Renal cortex interstitium (tissue), 11 donors: ENCODE measurements around the gene ZNF576. TPM values are rescaled to one million over a fixed set of nuclear protein-coding genes. Genes with fewer than 3 reads are reported as not detected.
A peak's percentile ranks its signal among the peaks of the same experiment; 100 is the strongest.
"Not testable (repeated sequence)": the region's sequence is repeated elsewhere in the genome, so short reads cannot be mapped to it uniquely, and the experiment has no call there.

Experiments used
- DNase-seq, 11 donors: peaks; one replicate each; pipeline ENCODE4 v3.0.0-alpha.2; 2013; ENCODE audit warnings: low read depth in 9 of 11, low spot score in 4 of 11; ENCODE audit errors: extremely low read depth in 1 of 11
- polyA plus RNA-seq, 3 donors: library from polyadenylated mRNA; unstranded; fragments of 120-200 nt; gene quantifications; one replicate each; pipeline ENCODE4 v1.2.1, GENCODE V29; 2013; ENCODE audit not compliant: insufficient read length in 3 of 3

ZNF576 gene
- polyA plus RNA-seq, 3 donors: 11.0 to 13.8 (median 13.3) TPM

DNA sequence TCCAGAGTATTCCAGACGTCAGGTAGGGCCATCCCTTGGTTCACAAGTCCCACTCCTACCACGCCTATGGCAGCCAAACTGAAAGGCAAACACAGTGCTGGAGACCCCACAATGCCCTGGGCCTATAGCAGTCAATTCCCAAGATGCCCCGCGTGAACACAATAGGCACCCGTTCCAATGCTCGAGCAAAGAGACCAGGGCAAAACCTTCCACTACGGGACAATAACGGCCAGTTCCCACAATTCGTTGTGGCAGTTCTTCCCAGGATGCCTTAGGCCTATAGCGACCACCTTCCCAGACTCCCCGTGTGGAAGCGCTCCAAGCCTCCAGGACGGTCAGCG, 22.5 kb downstream of the ZNF576 start:
- peak in 2 of 11 donors; percentile 44 to 66 for DNase-seq

DNA sequence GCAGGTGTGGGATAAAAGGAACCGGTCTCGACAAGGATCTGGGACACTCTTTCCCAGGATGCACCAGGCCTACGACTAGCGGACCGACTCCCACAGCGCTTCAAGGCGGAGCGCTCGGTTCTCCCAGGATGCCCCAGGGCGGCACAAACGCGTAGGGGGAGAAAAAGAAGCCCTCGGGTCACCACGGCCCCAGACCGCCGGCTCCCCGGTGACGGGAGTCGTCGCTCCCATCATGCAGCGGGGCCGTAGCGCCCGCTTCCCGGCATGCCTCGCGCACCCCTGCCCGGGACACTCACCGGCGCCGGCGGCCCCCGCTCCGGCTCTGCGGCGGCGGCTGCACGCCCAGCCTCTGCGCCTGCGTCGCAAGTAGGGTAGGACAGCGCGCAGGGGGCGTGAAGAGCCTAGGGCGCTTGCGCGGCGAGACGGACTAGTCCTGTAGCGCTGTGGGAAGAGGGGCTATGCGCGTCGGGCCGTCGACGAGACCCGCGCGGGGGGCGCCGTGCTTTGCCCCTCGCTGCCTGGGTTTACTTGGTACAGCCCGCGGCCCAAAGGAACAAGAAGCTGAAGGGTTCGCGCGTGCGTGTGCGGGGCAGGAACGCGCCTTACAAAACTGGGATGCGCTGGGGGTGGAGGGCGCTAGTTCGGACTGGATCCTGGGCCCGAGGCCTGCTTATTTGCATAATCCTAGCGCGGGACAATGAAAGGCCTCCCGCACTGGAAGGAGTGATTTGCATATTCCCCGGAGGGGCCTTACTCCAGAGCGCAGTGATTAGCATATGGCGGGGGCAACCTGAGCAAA, 23.1 kb downstream of the ZNF576 start, which contains the start of gene ZNF428:
TSS of gene ZNF428 (minus strand) at position 368 of the 799 bp plus-strand sequence. CDS start 5,325 bp downstream, outside the sequence.
- DNase-seq: peak; percentile 66 to 88 (median 86)

DNA sequence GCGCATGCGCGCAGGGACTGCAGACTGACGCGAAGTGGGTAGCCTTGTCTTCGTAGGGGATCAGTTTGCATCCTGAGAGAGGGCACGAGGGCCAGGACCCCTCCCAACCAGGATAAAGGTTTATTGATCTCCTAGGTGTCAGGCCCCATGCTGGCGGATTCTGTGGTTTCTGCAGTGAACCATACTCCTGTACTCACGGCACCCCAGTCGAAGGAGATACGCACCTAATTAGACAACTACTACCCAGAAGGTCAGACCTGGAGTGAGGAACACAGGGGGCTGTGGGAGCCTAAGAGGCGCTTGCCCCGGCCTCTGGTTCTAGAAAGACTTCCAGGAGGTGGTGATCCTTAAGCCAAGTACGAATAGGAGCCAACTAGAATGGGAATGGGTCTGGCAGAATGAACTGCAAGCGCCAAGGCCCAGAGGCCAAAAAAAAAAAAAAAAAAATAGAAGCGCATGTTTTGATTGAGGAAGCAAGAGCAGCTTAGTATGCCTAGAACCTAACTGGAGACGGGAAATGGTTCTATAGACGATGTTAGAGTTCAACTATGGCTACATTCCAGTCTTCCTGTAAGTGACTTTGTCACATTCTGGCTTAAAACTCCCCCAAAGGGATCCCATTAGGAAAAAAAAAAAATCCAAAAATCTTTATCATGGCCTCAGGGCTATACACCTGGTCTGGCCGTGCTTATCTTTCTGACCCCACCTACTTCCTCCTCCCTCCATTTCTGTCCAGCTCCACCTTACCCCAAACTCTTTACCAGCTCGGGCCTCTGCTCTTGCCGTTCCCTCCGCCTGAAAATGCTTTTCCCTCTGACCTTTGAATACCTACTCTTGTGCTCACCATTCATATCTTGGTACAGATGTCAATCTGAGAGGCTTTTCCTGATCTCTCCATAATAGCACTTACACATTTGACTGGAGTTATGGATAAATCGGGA, 23.9 kb downstream of the ZNF576 start:
- DNase-seq: no peak

DNA sequence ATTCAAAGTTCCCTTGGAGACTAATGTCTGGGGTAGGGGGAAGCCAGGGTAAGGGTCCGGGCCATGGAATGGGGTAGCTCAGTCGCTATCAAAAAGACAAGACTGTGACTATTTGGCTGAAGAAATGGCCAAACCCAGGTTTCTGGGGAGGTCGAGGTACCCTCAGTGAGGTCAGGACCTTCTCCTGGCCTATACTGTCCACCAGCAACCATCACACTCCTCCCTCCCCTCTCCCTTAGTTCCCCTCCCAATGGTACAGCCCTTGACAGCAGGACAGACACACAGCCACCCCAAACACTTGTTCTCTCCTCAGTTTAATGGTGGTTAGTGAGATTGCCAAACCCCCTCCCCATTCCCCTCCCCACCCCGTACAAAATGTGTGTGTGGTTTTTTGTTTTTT, 25.7 kb downstream of the ZNF576 start:
- no peak for DNase-seq

DNA sequence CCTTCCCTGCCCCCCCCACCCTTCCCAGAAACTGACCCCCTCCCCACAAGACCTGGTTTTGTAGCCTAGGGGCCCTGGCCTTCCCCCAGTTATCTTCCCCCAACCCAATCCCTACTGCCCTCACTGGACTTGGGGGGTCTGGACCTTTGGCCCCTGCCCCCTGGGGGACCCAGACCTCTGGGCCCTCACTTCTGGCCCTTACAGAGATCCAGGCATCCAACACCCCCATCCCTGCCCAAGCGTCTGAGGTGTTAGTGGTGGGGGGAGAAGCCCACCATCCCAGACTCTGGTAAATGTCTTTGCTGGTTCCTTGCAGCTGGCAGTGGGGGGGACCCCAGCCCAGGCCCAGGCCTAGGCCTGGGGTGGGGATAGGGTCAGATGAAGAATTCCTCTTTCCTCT, 26.6 kb downstream of the ZNF576 start:
- no peak for DNase-seq

DNA sequence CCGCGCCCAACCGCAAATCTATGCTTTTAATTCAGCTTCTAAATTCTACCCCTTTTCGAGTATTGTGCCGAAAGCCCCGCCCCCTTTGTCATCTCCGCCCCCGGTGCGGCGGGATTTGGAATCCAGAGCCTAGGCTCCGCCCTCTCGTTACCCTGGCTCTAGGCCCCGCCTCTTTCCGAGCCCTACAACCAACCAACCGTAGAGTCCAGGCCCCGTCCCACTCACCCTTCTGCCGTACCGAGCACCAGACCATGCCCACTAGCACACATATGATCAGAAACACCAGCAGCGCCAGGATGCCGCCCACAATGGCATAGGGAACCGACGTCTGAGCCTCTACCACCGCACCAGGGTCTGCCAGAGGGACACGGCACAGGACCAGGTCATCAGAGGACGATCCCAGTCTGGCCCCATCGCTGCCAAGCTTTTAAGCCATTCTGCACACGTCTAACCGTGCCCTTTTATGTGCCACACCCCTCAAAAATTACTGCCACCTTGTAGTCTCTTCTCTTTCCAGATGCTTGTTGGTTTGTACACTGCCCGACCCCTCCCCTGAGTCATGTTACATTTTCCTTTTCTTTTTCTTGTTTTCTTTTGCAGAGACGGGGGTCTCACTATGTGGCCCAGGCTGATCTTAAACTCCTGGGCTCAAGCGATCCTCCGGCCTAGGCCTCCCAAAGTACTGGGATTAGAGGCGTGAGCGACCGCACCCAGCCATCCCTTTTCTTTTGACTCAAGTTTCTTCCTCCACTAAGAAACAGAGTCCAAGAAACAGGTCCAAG, 27.7 kb downstream of the ZNF576 start:
- no peak for DNase-seq

DNA sequence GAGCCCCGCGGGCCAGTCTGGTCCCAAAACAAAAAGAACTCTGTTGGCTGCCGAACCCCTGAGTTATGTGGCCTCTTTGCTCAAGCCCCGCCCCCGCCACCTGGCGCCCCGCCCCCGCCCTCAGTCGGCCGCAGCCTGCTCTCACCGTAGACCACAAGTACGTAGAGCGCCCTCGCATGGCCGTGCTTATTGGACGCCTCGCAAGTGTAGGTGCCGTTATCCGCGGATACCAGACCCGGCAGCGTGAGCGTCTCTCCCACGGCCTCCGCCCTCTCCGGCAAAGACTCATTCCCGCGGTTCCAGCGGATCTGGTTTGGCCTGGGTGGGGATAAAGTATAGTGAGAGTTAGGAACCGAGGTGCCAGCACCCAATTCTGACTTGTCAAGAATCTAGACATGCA, 28.5 kb downstream of the ZNF576 start:
- DNase-seq: no peak

DNA sequence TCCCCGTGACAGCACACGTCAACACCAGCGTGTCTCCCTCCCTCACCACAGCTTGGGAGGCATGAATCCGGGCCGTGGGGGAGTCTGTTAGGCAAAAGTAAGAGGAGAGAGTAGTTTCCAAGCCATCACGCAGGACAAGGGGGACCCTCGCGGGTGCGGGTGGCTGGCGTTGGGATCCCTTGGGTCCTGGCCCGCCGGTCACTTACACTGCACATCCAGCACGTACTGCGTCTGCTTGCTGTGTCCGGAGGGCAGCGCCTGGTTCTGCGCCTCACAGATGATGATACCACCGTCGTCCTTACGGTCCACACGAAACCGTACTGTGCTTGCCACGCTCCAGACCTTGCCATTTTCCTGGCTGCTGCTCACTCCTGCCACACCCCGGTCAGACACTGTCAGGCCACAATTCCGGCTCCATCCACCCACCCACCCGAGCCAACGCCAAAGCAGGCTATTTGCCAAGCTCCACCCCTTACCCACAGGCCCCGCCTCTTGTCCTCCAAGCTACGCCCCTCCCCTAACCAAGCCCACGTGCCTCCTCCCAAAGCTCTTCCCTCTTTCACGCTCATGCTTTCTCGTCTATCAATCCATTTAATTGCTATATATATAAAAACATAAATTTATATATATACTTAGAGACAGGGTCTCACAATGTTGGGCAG, 29.7 kb downstream of the ZNF576 start:
- no peak for DNase-seq

DNA sequence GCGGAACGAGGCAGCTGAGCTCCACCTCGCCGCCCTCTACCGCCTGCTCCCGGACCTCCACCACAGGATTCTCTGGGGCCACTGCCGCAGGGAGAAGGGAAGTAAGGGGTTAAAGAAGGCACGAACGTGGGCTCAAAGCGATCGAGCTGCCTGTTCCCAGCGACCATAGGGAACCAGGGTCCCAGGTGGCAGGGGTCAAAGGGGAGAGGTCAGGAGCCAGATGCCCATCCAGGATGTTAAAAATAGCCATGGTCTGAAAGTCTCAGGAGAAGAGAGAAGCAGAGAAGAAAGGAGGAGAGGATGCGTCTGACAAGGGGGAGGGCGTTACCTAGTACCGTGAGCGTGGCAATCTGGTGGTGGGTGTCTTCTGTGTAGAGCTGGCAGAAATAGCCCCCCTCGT, 30.4 kb downstream of the ZNF576 start:
- no peak for DNase-seq

DNA sequence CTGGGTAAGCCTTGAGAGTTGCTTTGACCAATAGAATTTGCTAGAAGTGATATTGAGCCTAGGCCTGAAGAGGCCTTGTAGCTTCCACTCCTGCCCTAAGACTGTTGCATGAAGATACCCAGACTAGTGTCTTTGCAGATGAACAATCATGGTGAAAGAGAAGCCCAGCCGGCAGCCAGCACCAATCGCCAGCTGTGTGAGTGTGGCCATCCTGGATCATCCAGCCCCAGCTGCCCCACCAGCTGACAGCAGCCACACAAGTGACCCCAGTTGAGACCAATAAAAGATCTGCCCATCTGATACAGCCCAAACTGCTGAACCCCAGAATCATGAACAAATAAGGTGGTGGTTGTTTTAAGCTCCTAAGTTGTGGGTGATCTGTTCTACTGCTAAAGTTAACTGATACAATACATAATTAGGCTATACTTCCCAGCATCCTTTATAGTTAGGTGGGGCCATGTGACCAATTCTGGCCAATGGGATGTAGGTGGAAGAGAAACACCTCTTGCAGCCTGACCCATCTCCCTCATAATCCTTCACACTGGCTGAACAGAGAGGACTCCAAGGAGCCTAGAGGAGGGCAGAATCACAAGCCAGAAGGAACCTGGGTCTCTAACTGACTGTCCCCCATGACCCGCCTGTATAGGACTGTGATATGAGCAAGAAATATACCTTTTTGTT, 32.4 kb downstream of the ZNF576 start:
- DNase-seq: no peak

DNA sequence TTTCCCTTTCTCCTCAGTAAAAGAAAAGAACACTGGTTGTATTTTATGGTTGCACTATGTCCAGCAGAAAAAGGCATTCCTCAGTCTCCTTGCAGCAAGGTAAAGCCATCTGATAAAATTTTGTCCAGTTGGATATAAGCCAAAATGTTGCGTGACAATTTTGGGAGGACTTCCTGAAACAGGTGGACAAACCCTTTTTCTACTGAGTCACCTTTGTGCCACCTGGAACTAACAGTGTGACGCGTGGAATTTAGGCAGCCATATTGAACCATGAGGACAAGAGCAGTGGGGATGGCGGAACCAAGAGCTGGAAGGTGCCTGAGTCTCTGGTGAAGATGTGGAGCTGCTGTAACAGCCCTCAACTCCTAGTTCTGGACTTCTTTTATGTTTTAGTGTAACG, 35.1 kb downstream of the ZNF576 start:
- no peak for DNase-seq

DNA sequence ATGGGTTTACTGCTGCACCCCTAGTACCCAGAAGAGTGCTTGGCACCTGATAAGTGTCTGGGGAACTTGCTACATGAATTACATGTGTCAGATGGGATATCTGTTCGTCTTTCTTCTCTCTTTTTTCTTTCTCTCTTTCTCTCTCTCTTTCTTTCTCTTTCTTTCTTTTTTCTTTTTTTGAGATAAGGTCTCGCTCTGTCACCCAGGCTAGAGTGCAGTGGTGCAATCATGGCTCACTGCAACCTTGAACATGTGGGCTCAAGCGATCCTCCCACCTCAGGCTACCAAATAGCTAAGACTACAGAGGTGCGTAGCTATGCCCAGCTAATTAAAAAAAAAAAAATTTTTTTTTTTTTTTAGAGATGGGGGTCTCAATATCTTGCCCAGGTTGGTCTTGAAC, 37.1 kb downstream of the ZNF576 start:
- no peak for DNase-seq

DNA sequence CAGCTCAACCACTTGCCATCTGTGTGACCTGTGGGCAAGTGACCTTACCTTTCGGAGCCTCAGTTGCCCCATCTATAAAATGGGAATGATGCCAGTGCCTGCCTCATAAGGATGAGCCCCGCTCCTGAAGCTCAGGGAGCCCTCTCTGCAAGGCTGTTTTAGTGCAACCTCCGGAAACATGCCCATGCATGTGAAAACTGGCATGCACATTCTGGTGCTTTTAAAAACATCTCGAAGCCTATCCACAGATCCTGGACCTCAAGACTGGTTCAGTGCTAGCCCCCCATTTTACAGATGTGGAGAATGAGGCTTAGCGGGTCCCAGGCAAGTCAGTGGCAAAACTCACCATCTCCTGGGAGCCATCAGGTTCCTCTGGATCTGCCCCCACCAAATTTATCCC, 37.7 kb downstream of the ZNF576 start:
- no peak for DNase-seq

DNA sequence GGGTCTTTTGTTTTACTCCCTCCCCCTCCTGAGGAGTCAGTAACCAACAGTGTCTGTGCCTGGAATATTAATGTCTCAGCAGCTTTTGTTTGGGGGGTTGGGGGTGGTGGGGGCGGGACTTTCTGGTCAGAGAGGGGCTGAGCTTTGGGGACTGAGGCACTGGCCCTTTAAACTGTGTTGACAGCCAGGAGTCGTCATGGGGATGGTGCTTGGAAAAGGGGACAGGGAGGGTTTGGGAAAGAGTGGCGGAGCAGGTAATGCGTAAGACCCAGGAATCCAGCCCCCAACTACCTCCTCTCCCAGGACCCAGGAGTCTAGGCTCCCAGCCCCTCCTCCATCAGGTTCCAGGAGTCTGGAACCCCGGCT, 38.1 kb downstream of the ZNF576 start:
- no peak for DNase-seq

DNA sequence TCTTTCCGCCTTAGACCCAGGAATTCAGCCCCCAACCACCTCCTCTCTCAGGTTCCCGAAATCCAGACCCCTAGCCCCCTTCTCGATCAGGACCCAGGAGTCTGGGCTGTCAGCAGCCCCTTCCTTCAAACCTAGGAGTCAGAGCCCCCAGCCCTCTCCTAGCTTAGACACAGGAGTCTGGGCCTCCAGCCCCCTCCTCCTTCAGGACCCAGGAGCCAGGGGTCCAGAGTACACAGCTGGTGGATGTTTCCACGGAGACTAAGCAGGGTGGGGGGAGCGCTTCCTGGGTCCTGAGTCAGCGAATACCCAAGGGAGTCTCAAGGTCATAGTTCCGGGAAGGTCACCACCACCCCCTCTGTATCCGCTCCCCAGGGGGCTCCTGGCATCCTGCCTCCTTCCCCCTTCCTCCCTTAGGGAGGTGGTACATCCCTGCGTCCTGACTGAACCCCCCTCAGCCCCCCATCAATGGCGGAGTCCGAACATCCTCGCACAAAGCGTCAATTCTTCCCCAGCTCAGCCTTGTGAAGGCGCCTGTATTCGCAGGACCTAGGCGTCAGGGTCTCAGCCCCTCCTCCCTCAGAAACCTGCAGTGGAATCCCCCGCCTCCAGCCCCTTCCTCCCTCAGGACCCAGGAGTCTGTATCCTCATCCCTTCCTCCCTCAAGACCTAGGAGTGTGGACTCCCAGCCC, 38.6 kb downstream of the ZNF576 start:
- peak in 2 of 11 donors; percentile 31 to 66 for DNase-seq

DNA sequence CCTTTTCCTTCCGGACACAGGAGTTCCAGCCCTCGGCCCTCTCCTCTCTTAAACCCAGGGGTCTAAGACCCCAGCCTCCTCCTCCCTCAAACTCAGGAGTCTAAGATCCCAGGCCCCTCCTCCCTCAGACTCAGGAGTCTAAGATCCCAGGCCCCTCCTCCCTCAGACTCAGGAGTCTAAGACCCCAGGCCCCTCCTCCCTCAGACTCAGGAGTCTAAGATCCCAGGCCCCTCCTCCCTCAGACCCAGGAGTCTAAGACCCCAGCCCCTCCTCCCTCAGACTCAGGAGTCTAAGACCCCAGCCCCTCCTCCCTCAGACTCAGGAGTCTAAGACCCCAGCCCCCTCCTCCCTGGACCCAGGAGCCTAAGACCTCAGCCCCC, 39.2 kb downstream of the ZNF576 start:
- not testable (repeated sequence) for DNase-seq

DNA sequence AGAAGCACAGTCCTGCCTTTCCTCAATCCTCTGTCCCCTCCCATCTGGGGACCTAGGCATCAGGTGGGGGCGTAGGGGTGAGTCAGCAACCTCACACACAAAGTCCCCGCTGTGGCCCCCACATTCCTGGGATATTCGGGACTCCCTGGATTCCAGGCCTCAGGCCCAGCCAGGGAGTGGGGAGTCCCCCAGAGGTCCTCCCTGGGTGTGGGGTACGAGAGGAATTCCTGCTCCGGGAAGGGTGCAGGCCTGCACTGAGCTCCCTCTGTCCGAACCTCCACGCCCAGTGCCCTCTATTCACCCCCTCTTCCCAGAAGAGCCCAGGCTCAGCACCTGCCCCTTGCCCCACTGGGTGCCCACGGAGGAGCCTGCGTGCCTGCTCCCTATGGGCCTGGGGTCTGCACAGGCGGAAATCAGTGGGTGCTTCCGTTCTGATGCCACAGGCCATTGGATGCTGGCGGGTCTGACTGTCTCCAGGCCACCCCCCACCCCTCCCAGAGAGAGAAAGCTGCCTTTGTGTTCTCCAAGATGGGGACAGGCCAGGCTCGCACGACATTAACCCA, 39.8 kb downstream of the ZNF576 start:
- no peak for DNase-seq
